ENCODE results near the gene KIF18A.

KIF18A gene

GRCh38 chr11:27996066-27996465 lies 111.9 kb downstream of the KIF18A start:
- DNase-seq (ENCODE audit: extremely low read depth, low read depth): no peak
- no peak overlapping the region for H3K4me3 ChIP-seq (replicated peaks; ENCODE audit: low read depth, low read length)
- TF ChIP-seq CTCF (IDR thresholded peaks at IDR 0.05; ENCODE audit: low read depth, low read length, missing control alignments): no peak

DNA sequence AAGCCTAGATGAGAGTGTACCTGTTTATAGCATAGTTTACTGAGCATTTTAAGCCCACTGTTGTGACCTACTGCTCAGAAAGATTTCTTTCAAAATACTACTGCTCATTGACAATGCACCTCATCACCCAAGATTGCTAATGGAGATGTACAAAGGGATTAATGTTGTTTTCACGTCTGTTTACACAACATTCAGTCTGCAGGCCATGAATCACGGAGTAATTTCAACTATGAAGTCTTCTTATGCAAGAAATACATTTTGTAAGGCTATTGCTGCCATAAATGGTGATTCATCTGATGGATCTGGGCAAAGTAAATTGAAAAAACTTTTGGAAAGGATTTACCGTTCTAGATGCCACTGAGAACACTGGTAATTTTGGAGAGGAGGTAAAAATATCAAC lies 112.9 kb downstream of the KIF18A start:
- H3K4me3 ChIP-seq (replicated peaks; ENCODE audit: low read depth, low read length): no peak overlapping the region
- DNase-seq (ENCODE audit: extremely low read depth, low read depth): no peak
- TF ChIP-seq CTCF (IDR thresholded peaks at IDR 0.05; ENCODE audit: low read depth, low read length, missing control alignments): no peak

DNA sequence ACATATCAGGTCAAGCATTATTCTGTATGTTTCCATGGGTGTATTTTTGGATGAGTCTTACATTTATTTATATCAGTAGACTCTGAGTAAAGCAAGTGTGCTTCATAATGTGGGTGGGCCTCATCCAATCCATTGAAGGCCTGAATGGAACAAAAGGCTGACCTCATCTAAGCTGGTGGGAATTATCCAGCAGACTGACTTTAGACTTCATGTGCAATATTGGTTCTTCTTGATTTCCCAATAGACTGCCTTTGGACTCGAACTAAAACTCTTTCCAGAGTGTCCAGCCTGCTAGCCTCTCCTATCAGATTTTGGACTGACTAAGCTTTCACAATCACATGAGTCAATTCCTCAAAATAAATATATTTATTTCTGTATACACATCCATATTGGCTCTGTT lies 116.2 kb downstream of the KIF18A start:
- no peak for TF ChIP-seq CTCF (IDR thresholded peaks at IDR 0.05; ENCODE audit: low read depth, low read length, missing control alignments)
- no peak for DNase-seq (ENCODE audit: extremely low read depth, low read depth)

GRCh38 chr11:27977527-27977926 lies 130.4 kb downstream of the KIF18A start:
- DNase-seq (ENCODE audit: extremely low read depth, low read depth): no peak
- no peak for TF ChIP-seq CTCF (IDR thresholded peaks at IDR 0.05; ENCODE audit: low read depth, low read length, missing control alignments)
- H3K4me3 ChIP-seq (replicated peaks; ENCODE audit: low read depth, low read length): no peak overlapping the region

More for the DNA sequence above, 116.2 kb downstream of the KIF18A start:
- no peak overlapping the region for H3K4me3 ChIP-seq (replicated peaks; ENCODE audit: low read depth, low read length)

DNA sequence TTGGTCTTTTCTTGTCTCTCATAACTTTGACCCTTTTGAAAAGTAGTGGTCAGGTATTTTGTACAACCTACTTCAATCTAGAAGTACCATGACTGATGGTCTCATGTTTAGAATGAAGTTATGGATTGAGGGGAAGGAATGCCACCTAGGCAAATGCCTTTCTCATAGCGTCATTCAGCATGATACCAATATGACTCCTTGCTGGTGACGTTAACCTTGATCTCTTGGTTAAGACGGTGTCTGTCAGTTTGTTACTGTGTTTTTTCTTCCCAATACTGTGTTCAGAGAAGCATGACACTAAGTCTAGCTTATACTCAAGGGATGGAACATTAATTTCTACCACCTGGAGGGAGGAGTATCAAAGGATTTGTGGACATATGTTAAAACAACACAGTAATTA lies 130.9 kb downstream of the KIF18A start:
- TF ChIP-seq CTCF (IDR thresholded peaks at IDR 0.05; ENCODE audit: low read depth, low read length, missing control alignments): no peak
- DNase-seq (ENCODE audit: extremely low read depth, low read depth): no peak
- H3K4me3 ChIP-seq (replicated peaks; ENCODE audit: low read depth, low read length): no peak overlapping the region

DNA sequence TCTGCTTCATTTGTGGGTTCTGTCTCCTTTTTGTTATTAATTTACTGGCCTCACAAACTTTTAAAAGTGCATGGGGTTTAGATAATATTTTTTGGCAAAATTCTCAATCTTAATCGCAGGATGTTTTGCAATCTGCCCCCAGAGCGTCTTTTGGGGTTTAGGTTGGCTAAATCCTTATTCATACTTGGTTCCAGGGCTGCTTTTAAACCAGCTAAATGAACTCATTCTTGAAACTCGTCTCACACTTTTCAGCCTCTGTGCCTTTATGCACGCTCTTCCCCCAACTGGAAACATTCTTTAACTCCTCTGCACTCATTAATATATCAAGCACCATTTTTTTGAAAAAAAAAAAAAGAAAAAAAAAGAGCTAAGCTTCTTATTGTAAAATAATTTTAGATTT lies 131.7 kb downstream of the KIF18A start:
- no peak for DNase-seq (ENCODE audit: extremely low read depth, low read depth)
- no peak for TF ChIP-seq CTCF (IDR thresholded peaks at IDR 0.05; ENCODE audit: low read depth, low read length, missing control alignments)
- H3K4me3 ChIP-seq (replicated peaks; ENCODE audit: low read depth, low read length): no peak overlapping the region

DNA sequence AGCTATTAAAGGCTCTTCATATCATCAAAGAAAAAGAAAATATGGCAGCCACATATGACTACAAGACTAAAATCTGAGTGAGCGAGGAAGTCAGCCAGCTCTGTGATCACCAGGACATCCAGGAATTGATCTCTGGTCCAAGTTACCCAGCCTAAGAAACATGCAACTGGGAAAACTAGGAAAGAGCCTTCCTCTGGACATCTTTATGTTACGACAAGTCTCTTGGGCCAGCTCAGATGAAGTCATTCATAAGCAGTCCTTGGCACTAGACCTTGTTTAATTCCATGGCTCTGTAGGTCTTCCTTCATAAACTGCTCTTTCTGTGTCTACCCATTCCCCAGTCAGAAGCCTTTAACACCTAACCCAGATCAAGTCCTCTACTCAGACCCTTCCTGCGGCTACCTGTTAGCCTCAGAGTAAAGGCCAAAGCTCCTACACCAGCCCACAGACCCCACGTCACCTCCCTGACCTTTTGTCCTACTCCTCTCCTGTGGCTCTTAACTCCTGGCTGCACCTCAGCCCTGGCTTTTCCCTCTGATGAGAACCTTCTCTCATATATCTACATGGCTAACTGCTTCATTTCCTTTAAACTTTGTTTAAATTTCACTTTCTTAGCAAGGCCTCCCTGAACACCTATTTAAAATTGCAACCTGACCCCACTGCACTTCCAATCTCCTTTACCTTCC lies 134.0 kb downstream of the KIF18A start:
- TF ChIP-seq CTCF (IDR thresholded peaks at IDR 0.05; ENCODE audit: low read depth, low read length, missing control alignments): no peak
- H3K4me3 ChIP-seq (replicated peaks; ENCODE audit: low read depth, low read length): no peak overlapping the region
- no peak for DNase-seq (ENCODE audit: extremely low read depth, low read depth)
